HepG2 (cell line): Measurements from ENCODE around the gene GSG1. TPM values are rescaled to one million over a fixed set of nuclear protein-coding genes. Genes with fewer than 3 reads are reported as not detected.

Experiments
- ATAC-seq: fragments of 200-7000 bp; cut with Tn5 transposase; 3 replicates; pipeline ENCODE4 v1.9.1; 2020; ENCODE audit warnings: mild to moderate bottlenecking, moderate library complexity
- BruUV-seq: library from RNA; stranded (reverse); fragments of 400-500 nt; replicated peaks from 2 replicates; lab custom pipeline; 2021; lab: Mats Ljungman, UMichigan
- CTCF ChIA-PET: fragments of 300-600 bp; formaldehyde crosslinking; extraction: SDS; loops from one replicate; lab custom pipeline; 2021; ENCODE audit warnings: low total read pairs, inconsistent platforms, low intra/inter-chr PET ratio; lab: Yijun Ruan, JAX
- POLR2A ChIA-PET: fragments of 350-600 bp; sonication (Branson Sonifier 250); formaldehyde crosslinking; loops from one replicate; lab custom pipeline; 2020; ENCODE audit warnings: antibody characterized with exemption, inconsistent platforms; lab: Yijun Ruan, JAX
- DNase-seq: peaks from one replicate; pipeline ENCODE4 v3.0.0-alpha.2; 2015; ENCODE audit warnings: low spot score
- FAIRE-seq: peaks from 3 replicates; lab custom pipeline; 2011; peaks lifted over from hg19 to GRCh38; lab: Jason Lieb, UNC
- H2AFZ ChIP-seq: one replicate; pipeline ENCODE4 v1.6.1; 2011; ENCODE audit warnings: low read length, inconsistent platforms
- H3K27ac ChIP-seq: fragments of 300-600 bp; 3 replicates; pipeline ENCODE4 v1.8.0; 2011; ENCODE audit warnings: mixed run types, mild to moderate bottlenecking, mixed read lengths, low read length, inconsistent platforms; ENCODE audit not compliant: insufficient read depth; ENCODE audit errors: extremely low read length
- H3K27me3 ChIP-seq, 2 experiments: fragments of 200-600 bp in 1 of 2; 2 replicates in 1 of 2; 3 replicates in 1 of 2; pipeline versions ENCODE4 v1.6.0 to v1.8.0; 2011; ENCODE audit warnings: low read length in 2 of 2, mild to moderate bottlenecking in 2 of 2, moderate library complexity in 2 of 2, inconsistent platforms in 1 of 2; ENCODE audit not compliant: insufficient read depth in 2 of 2, control insufficient read depth in 1 of 2
- H3K36me3 ChIP-seq, 2 experiments: fragments of 200-600 bp in 1 of 2; replicated peaks in 1 of 2; 2 replicates in 1 of 2; 3 replicates in 1 of 2; pipeline versions ENCODE4 v1.5.1 to v1.8.0; 2011; ENCODE audit warnings: low read length in 2 of 2, inconsistent platforms in 1 of 2; ENCODE audit not compliant: insufficient read depth in 2 of 2, control insufficient read depth in 1 of 2
- H3K4me1 ChIP-seq: 2 replicates; pipeline ENCODE4 v1.5.1; 2012; ENCODE audit warnings: low read length, inconsistent platforms; ENCODE audit not compliant: insufficient read depth
- H3K4me2 ChIP-seq: 2 replicates; pipeline ENCODE4 v1.6.0; 2011; ENCODE audit warnings: low read depth, low read length, inconsistent platforms
- H3K4me3 ChIP-seq, 3 experiments: fragments of 200-600 bp in 1 of 3; sonication (generic), shearing (Covaris generic) in 1 of 3; replicated peaks in 1 of 3; 2 replicates each; pipeline ENCODE4 v1.5.1; 2011 to 2016; ENCODE audit warnings: low read length in 3 of 3, inconsistent platforms in 2 of 3, low read depth in 2 of 3, mild to moderate bottlenecking in 2 of 3, control low read depth in 1 of 3, mixed read lengths in 1 of 3; ENCODE audit not compliant: insufficient read depth in 1 of 3
- H3K79me2 ChIP-seq: one replicate; pipeline ENCODE4 v1.6.1; 2011; ENCODE audit warnings: low read length, inconsistent platforms; ENCODE audit not compliant: insufficient read depth
- H3K9ac ChIP-seq: 2 replicates; pipeline ENCODE4 v1.6.0; 2011; ENCODE audit warnings: mild to moderate bottlenecking, low read depth, low read length, inconsistent platforms; ENCODE audit not compliant: insufficient read depth
- H3K9me3 ChIP-seq: 2 replicates; pipeline ENCODE4 v1.5.1; 2012; ENCODE audit warnings: mild to moderate bottlenecking, low read length
- H4K20me1 ChIP-seq: 2 replicates; pipeline ENCODE4 v1.6.0; 2011; ENCODE audit warnings: inconsistent platforms, mild to moderate bottlenecking, low read length, moderate library complexity; ENCODE audit not compliant: insufficient read depth
- HOXA3 ChIP-seq: sonication (generic); formaldehyde crosslinking; IDR thresholded peaks from 2 replicates; pipeline ENCODE4 v1.5.0; 2020; ENCODE audit warnings: missing genetic modification reagents
- IKZF4 ChIP-seq: sonication (generic); formaldehyde crosslinking; IDR thresholded peaks from 2 replicates; pipeline ENCODE4 v1.5.1; 2020; ENCODE audit warnings: borderline replicate concordance, mild to moderate bottlenecking, low read depth, missing genetic modification reagents; ENCODE audit errors: not compliant biosample characterization
- NBN ChIP-seq: fragments of 450-650 bp; conservative IDR thresholded peaks from 2 replicates; pipeline ENCODE4 v1.6.1; 2017
- NR2F1 ChIP-seq, 2 experiments: fragments of 450-650 bp in 1 of 2; formaldehyde crosslinking in 1 of 2; IDR thresholded peaks; 2 replicates each; pipeline versions ENCODE4 v1.5.0 to v1.6.1; 2016 to 2020; ENCODE audit warnings: mild to moderate bottlenecking in 1 of 2, missing compliant biosample characterization in 1 of 2, missing genetic modification reagents in 1 of 2, moderate library complexity in 1 of 2
- RARG ChIP-seq: sonication (generic); formaldehyde crosslinking; IDR thresholded peaks from 2 replicates; pipeline ENCODE4 v1.4.0; 2020; ENCODE audit warnings: low read depth, mild to moderate bottlenecking, missing genetic modification reagents
- SP140L ChIP-seq: sonication (generic); formaldehyde crosslinking; IDR thresholded peaks from 2 replicates; pipeline ENCODE4 v1.4.0; 2020; ENCODE audit warnings: missing genetic modification reagents, borderline replicate concordance
- TCF12 ChIP-seq, 2 experiments: fragments of 450-650 bp in 1 of 2; sonication (generic) in 1 of 2; formaldehyde crosslinking in 1 of 2; IDR thresholded peaks; 2 replicates each; pipeline versions ENCODE4 v1.6.1 to v1.8.0; 2017 to 2022; ENCODE audit warnings: antibody characterized with exemption in 1 of 2, mild to moderate bottlenecking in 1 of 2, missing genetic modification reagents in 1 of 2, moderate library complexity in 1 of 2
- ZBTB1 ChIP-seq: sonication (generic); formaldehyde crosslinking; IDR thresholded peaks from 2 replicates; pipeline ENCODE4 v1.4.0; 2020; ENCODE audit warnings: missing genetic modification reagents, borderline replicate concordance
- ZNF670 ChIP-seq: sonication (generic); formaldehyde crosslinking; IDR thresholded peaks from 2 replicates; pipeline ENCODE4 v1.8.0; 2022; ENCODE audit warnings: mild to moderate bottlenecking, missing genetic modification reagents, borderline replicate concordance
- ZNF773 ChIP-seq: sonication (generic); formaldehyde crosslinking; IDR thresholded peaks from 2 replicates; pipeline ENCODE4 v1.4.0; 2020; ENCODE audit warnings: missing genetic modification reagents, borderline replicate concordance
- ZNF816 ChIP-seq: sonication (generic); formaldehyde crosslinking; IDR thresholded peaks from 2 replicates; pipeline ENCODE4 v1.8.0; 2022; ENCODE audit warnings: missing genetic modification reagents, mild to moderate bottlenecking, borderline replicate concordance
- WGBS: methylation state at CpG from one replicate; pipeline ENCODE4 v1.1.6; 2017; ENCODE audit warnings: low lambda C conversion rate; 5-methylcytosine and 5-hydroxymethylcytosine counted together
- in situ Hi-C: cut with HindIII; loops from 2 replicates; pipeline ENCODE4 v1.10.0; 2017; ENCODE audit warnings: low pct_unique_long_range_greater_than_20kb; ENCODE audit not compliant: extremely low pct_ligation_motif_present
- intact Hi-C: fragments of 100-400 bp; cut with micrococcal nuclease; formaldehyde crosslinking; loops from one replicate; pipeline ENCODE4 v1.10.0; 2022; ENCODE audit not compliant: unreplicated experiment
- polyA plus RNA-seq, 8 experiments: library from polyadenylated mRNA; depleted of rRNA in 3 of 8; stranded (reverse) in 7 of 8; unstranded in 1 of 8; fragments of >200 nt; fragmentation: Illumina TruSeq in 4 of 8; extraction: Trizol in 4 of 8; gene quantifications; 2 replicates each; pipeline versions ENCODE4 v1.2.1 to v1.2.3, GENCODE V29; 2011 to 2016; ENCODE audit warnings: low read depth in 4 of 8, missing spikeins in 1 of 8, mixed read lengths in 1 of 8; ENCODE audit not compliant: insufficient read depth in 1 of 8
- total RNA-seq, 5 experiments: library from RNA; depleted of rRNA; stranded (reverse); fragments of >200 nt; fragmentation: Illumina TruSeq; extraction: Trizol; gene quantifications; 2 replicates each; pipeline ENCODE4 v1.2.3, GENCODE V29; 2016; ENCODE audit warnings: low read depth in 1 of 5
- TF ChIP-seq, protein P1 (sequence below): sonication (generic); formaldehyde crosslinking; conservative IDR thresholded peaks from 2 replicates; pipeline ENCODE4 v1.8.0; 2022; ENCODE audit warnings: low read depth, missing genetic modification reagents
- TF ChIP-seq, protein P2 (sequence below): sonication (generic); formaldehyde crosslinking; IDR thresholded peaks from 2 replicates; pipeline ENCODE4 v1.5.0; 2020; ENCODE audit warnings: mild to moderate bottlenecking, missing genetic modification reagents

Gene GSG1
- total and polyA plus RNA-seq, 2 of the 13 experiments (the other 11 are each of a cell fraction or from before 2014, with no cell fraction given), result not detected

- ChIA-PET CTCF (no interaction called here), POLR2A (no interaction called here)
- no peak for DNase-seq
- TF ChIP-seq NR2F1 (CRISPR knock-in tag; IDR thresholded peaks at IDR 0.05), result 0 out of 4 replicates have a peak, but pooled peaks of 1 of the 2 experiments have one; percentile 8
- no peak for TF ChIP-seq ZNF773
- TF ChIP-seq NBN, result no peak
- TF ChIP-seq ZNF816, result 0 out of 2 replicates have a peak, but pooled peaks have one; percentile 13
- TF ChIP-seq, all 625 proteins: peak for 2
- peak overlapping the region; percentile 92 to 99 (median 94) for H3K4me3 ChIP-seq
- H3K4me2 ChIP-seq, result peak overlapping the region; percentile 97
- H3K36me3 ChIP-seq, result no peaks in the 10 kb centered on the region
- WGBS, result under 1% methylated on average over 5 of the region's 5 CpGs
- H3K27me3 ChIP-seq, result peaks cover 2 to 23% of the 10 kb centered on the region in 2 experiments; a peak in 3 of 5 replicates
- ATAC-seq, result no peak
- FAIRE-seq, result no peak
- peak overlapping the region; percentile 56 for H2AFZ ChIP-seq
- no TSS peak for BruUV-seq
- intact Hi-C loops (loop anchor here (1.0 kb wide), 1 partner anchor 34 kb away; no protein-coding TSS in a partner anchor), in situ Hi-C loops (no loop called here)
- no peaks in the 10 kb centered on the region for H3K79me2 ChIP-seq
- no peaks in the 10 kb centered on the region for H3K9me3 ChIP-seq
- H3K9ac ChIP-seq, result peak overlapping the region; percentile 61; the same call in 1 of the 2 replicates
- H3K4me1 ChIP-seq, result peaks cover 27% of the 10 kb centered on the region
- no peaks in the 10 kb centered on the region for H4K20me1 ChIP-seq
- H3K27ac ChIP-seq, result no peak overlapping the region
These were observed 58.6 kb downstream of the GSG1 start for GRCh38 chr12:13044906-13045299.

- FAIRE-seq, result no peak
- TF ChIP-seq TCF12 (IDR thresholded peaks at IDR 0.05) (no peak), TCF12 (CRISPR knock-in tag; IDR thresholded peaks at IDR 0.05) (peak; percentile 72; the same call in 1 of the 2 replicates), RARG (no peak), IKZF4 (no peak), HOXA3 (peak; percentile 64), SP140L (CRISPR knock-in tag) (no peak), ZNF670 (CRISPR knock-in tag) (no peak), ZBTB1 (CRISPR knock-in tag) (no peak)
- TF ChIP-seq, protein P1, sequence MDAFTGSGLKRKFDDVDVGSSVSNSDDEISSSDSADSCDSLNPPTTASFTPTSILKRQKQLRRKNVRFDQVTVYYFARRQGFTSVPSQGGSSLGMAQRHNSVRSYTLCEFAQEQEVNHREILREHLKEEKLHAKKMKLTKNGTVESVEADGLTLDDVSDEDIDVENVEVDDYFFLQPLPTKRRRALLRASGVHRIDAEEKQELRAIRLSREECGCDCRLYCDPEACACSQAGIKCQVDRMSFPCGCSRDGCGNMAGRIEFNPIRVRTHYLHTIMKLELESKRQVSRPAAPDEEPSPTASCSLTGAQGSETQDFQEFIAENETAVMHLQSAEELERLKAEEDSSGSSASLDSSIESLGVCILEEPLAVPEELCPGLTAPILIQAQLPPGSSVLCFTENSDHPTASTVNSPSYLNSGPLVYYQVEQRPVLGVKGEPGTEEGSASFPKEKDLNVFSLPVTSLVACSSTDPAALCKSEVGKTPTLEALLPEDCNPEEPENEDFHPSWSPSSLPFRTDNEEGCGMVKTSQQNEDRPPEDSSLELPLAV (CRISPR knock-in tag), result no peak
- TF ChIP-seq, protein P2, sequence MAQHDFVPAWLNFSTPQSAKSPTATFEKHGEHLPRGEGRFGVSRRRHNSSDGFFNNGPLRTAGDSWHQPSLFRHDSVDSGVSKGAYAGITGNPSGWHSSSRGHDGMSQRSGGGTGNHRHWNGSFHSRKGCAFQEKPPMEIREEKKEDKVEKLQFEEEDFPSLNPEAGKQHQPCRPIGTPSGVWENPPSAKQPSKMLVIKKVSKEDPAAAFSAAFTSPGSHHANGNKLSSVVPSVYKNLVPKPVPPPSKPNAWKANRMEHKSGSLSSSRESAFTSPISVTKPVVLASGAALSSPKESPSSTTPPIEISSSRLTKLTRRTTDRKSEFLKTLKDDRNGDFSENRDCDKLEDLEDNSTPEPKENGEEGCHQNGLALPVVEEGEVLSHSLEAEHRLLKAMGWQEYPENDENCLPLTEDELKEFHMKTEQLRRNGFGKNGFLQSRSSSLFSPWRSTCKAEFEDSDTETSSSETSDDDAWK, result no peak
These were observed 59.2 kb downstream of the GSG1 start, which contains the start of gene FAM234B for GRCh38 chr12:13044002-13044905. FAM234B (plus strand) TSS chr12:13044381; CDS start chr12:13044404, 23 bp downstream.

More at GRCh38 chr12:13044002-13044905, 59.2 kb downstream of the GSG1 start, which contains the start of gene FAM234B:
- Histone ChIP-seq H4K20me1 (no peaks in the 10 kb centered on the region), H3K79me2 (no peaks in the 10 kb centered on the region), H3K9me3 (no peaks in the 10 kb centered on the region), H3K4me1 (peaks cover 21% of the 10 kb centered on the region; the same call in 1 of the 2 replicates), H3K4me2 (peak within 1 kb of the TSS; percentile 97), H3K9ac (peak within 1 kb of the TSS; percentile 61), H3K27ac (no peak within 1 kb of the TSS), H2AFZ (peak within 1 kb of the TSS; percentile 66), H3K36me3 (no peaks in the 10 kb centered on the region), H3K27me3 (peaks cover 2 to 30% of the 10 kb centered on the region in 2 experiments; a peak in 3 of 5 replicates), H3K4me3 (peak within 1 kb of the TSS; percentile 92 to 99 (median 94))
- in situ Hi-C loops (no loop called here), intact Hi-C loops (loop anchor here (1.0 kb wide), 1 partner anchor 35 kb away; no protein-coding TSS in a partner anchor)
- DNase-seq (peak; percentile 40), ATAC-seq (peak; percentile 99)
- POLR2A ChIA-PET, result no interaction called here
- BruUV-seq, result no TSS peak
- CTCF ChIA-PET, result no interaction called here
- 1% methylated on average over 33 of the region's 74 CpGs for WGBS
